Measurements from ENCODE around the gene ADAM19. TPM values are rescaled to one million over a fixed set of nuclear protein-coding genes. Genes with fewer than 3 reads are reported as not detected.
A peak's percentile ranks its signal among the peaks of the same experiment; 100 is the strongest.

The ADAM19 gene
- total RNA-seq, 2 donors from 2014 or later = 1.9 to 8.1 TPM

- Histone ChIP-seq H3K27ac (no peak overlapping the region), H3K36me3 (no peaks in the 10 kb centered on the region), H3K9me3 (no peaks in the 10 kb centered on the region), H3K4me1 (replicated peaks) (no peaks in the 10 kb centered on the region), H3K27me3 (replicated peaks; ENCODE audit: insufficient read depth) (no peaks in the 10 kb centered on the region), H3K4me3 (no peak overlapping the region)
- TF ChIP-seq CTCF (IDR thresholded peaks at IDR 0.05) (no peak), POLR2AphosphoS5 (IDR thresholded peaks at IDR 0.05) (no peak)
- no peak for DNase-seq (ENCODE audit: low spot score)
- intact Hi-C loops (cut with DNase I) = no loop called here
- WGBS = 78% methylated on average over 4 of the region's 4 CpGs
These were observed 114.4 kb downstream of the ADAM19 start for GRCh38 chr5:157460921-157461792.

DNA sequence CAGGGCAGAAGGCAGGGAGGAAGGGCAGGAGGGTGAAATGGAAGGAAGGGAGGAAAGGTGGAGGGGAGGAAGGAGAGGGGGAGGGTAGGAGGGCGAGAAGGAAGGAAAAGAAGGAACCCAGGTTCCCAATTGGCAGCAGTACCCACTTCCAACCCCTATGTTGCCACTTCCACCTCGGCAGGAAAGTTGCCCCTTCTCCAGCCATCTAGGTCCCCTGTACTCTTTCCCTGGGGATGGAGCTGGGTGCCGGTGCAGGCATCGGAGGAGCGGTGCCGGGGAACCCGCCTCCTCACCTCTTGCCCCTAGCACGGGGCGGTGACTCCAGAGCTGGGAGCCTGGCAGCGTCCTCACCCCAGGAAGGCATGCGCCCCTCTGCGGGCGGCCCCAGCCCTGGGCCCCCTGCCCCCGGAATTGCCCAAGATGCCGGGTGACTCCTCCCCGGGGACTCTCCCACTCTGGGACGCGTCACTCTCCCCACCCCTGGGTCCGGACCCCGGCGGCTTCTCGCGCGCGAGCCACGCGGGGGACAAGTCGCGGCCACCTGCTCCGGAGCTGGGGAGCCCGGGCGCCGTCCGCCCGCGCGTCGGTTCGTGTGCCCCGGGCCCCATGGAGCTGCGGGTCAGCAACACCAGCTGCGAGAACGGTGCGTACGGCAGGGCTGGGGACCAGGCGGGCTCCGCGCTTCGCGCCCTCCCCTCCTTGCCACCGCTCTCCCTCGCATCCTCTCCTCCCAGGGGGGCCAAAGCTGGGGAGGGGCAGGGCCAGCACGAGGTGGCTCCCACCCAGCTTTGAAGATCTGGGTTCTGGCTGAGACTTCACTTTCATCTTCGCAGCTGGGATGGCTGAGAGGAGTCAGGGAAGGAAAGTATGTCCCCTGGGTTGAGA is 115.6 kb downstream of the ADAM19 start, which contains the start of gene NIPAL4:
NIPAL4 (plus strand) TSS at position 499 of the 885 bp plus-strand sequence; CDS start at position 607, 108 bp downstream.
- no peaks in the 10 kb centered on the region for H3K36me3 ChIP-seq
- H3K27me3 ChIP-seq (replicated peaks; ENCODE audit: insufficient read depth) = no peaks in the 10 kb centered on the region
- intact Hi-C loops (cut with DNase I) = no loop called here
- no peaks in the 10 kb centered on the region for H3K4me1 ChIP-seq (replicated peaks)
- H3K27ac ChIP-seq = no peak within 1 kb of the TSS
- WGBS = 7% methylated on average over 21 of the region's 54 CpGs
- TF ChIP-seq POLR2AphosphoS5 (IDR thresholded peaks at IDR 0.05) (no peak), POLR2A (IDR thresholded peaks at IDR 0.05) (peak; percentile 49), CTCF (IDR thresholded peaks at IDR 0.05) (no peak)
- no peak for DNase-seq (ENCODE audit: low spot score)
- peak within 1 kb of the TSS; percentile 19 to 34 for H3K4me3 ChIP-seq
- H3K9me3 ChIP-seq = no peaks in the 10 kb centered on the region

- intact Hi-C loops (cut with DNase I) = no loop called here
- 95% methylated on average over 5 of the region's 5 CpGs for WGBS
- DNase-seq (ENCODE audit: low spot score) = no peak
These were observed 116.7 kb downstream of the ADAM19 start for GRCh38 chr5:157458835-157459234.

DNA sequence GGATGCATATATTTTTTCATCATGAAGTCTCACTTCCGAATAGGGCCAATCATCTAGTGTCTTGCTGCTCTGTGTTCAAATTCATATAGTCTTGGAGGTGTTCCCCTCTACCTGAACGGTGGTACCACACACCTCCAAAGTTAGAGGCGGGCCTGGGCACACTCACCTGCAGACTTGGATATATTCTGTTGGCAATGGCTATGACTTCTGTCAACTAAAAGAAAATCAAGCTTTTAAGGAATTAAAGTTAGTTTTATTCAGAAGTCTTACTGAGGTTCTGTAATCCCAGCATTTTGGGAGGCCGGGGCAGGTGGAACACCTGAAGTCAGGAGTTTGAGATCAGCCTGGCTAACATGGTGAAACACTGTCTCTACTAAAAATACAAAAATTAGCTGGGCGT is 118.2 kb downstream of the ADAM19 start:
- Histone ChIP-seq H3K4me1 (replicated peaks) (no peaks in the 10 kb centered on the region), H3K36me3 (no peaks in the 10 kb centered on the region), H3K4me3 (no peak overlapping the region), H3K9me3 (no peaks in the 10 kb centered on the region), H3K27ac (no peak overlapping the region), H3K27me3 (replicated peaks; ENCODE audit: insufficient read depth) (no peaks in the 10 kb centered on the region)
- TF ChIP-seq CTCF (IDR thresholded peaks at IDR 0.05) (no peak), POLR2A (IDR thresholded peaks at IDR 0.05) (no peak), POLR2AphosphoS5 (IDR thresholded peaks at IDR 0.05) (no peak)
- intact Hi-C loops (cut with DNase I) = no loop called here
- DNase-seq (ENCODE audit: low spot score) = no peak
- WGBS = 94% methylated on average over 5 of the region's 5 CpGs

More at GRCh38 chr5:157458835-157459234, 116.7 kb downstream of the ADAM19 start:
- Histone ChIP-seq H3K9me3 (no peaks in the 10 kb centered on the region), H3K4me3 (no peak overlapping the region), H3K27me3 (replicated peaks; ENCODE audit: insufficient read depth) (no peaks in the 10 kb centered on the region), H3K36me3 (no peaks in the 10 kb centered on the region), H3K4me1 (replicated peaks) (no peaks in the 10 kb centered on the region), H3K27ac (no peak overlapping the region)
- TF ChIP-seq POLR2A (IDR thresholded peaks at IDR 0.05) = no peak
- no peak for TF ChIP-seq CTCF (IDR thresholded peaks at IDR 0.05)
- TF ChIP-seq POLR2AphosphoS5 (IDR thresholded peaks at IDR 0.05) = no peak
